Natural killer cell (primary cell): ENCODE data around the gene NFIC. TPM values are rescaled to one million over a fixed set of nuclear protein-coding genes. Genes with fewer than 3 reads are reported as not detected.

Source experiments
- ATAC-seq, 3 donors: fragments of 150-1000 bp in 2 of 3; fragments of 200-7000 bp in 1 of 3; cut with Tn5 transposase; 1 replicate in 1 of 3; 2 replicates in 2 of 3; pipeline ENCODE4 v1.10.0; 2021; ENCODE audit warnings: mild to moderate bottlenecking in 2 of 3, moderate library complexity in 2 of 3
- DNase-seq, 2 donors: peaks; one replicate each; pipeline versions ENCODE4 v3.0.0 to v3.0.0-alpha.2; 2013 to 2021; ENCODE audit warnings: mixed read lengths in 1 of 2
- H3K27ac ChIP-seq: one replicate; pipeline ENCODE4 v1.5.1; 2013; ENCODE audit warnings: mild to moderate bottlenecking, low read length
- H3K27me3 ChIP-seq: one replicate; pipeline ENCODE4 v1.6.1; 2013; ENCODE audit warnings: low read length; ENCODE audit not compliant: control insufficient read depth, insufficient read depth
- H3K36me3 ChIP-seq: one replicate; pipeline ENCODE4 v1.6.1; 2013; ENCODE audit warnings: low read length; ENCODE audit not compliant: control insufficient read depth, insufficient read depth
- H3K4me1 ChIP-seq: one replicate; pipeline ENCODE4 v1.6.1; 2013; ENCODE audit warnings: low read length; ENCODE audit not compliant: control insufficient read depth, insufficient read depth
- H3K4me3 ChIP-seq: one replicate; pipeline ENCODE4 v1.5.1; 2013; ENCODE audit warnings: low read length
- H3K9me3 ChIP-seq: one replicate; pipeline ENCODE4 v1.6.1; 2013; ENCODE audit warnings: low read length; ENCODE audit not compliant: control insufficient read depth, insufficient read depth
- H3K27ac Mint-ChIP-seq, 2 donors: one replicate each; pipeline ENCODE4 v1.8.0; 2022; ENCODE audit warnings: mild to moderate bottlenecking in 2 of 2, mixed read lengths in 2 of 2, moderate library complexity in 1 of 2
- H3K27me3 Mint-ChIP-seq, 2 donors: one replicate each; pipeline ENCODE4 v1.8.0; 2022; ENCODE audit warnings: low read depth in 2 of 2, mixed read lengths in 2 of 2
- H3K36me3 Mint-ChIP-seq: one replicate; pipeline ENCODE4 v1.8.0; 2022; ENCODE audit warnings: mixed read lengths
- H3K4me1 Mint-ChIP-seq, 2 donors: one replicate each; pipeline ENCODE4 v1.8.0; 2022; ENCODE audit warnings: mixed read lengths in 2 of 2
- H3K4me3 Mint-ChIP-seq: one replicate; pipeline ENCODE4 v1.8.0; 2022; ENCODE audit warnings: mild to moderate bottlenecking, moderate library complexity, mixed read lengths
- H3K9me3 Mint-ChIP-seq, 2 donors: one replicate each; pipeline ENCODE4 v1.8.0; 2022; ENCODE audit warnings: mixed read lengths in 2 of 2
- CTCF ChIP-seq: fragments of 200-600 bp; IDR thresholded peaks from one replicate; pipeline ENCODE4 v1.8.0; 2022; ENCODE audit warnings: antibody characterized with exemption
- whole genome bisulfite sequencing: methylation state at CpG from one replicate; pipeline ENCODE4 v1.1.7; 2013; ENCODE audit warnings: missing lambda C conversion rate; ENCODE audit not compliant: insufficient coverage; 5-methylcytosine and 5-hydroxymethylcytosine counted together
- intact Hi-C: fragments of 100-400 bp; cut with micrococcal nuclease; formaldehyde crosslinking; loops from one replicate; pipeline ENCODE4 v1.14.2; 2022
- total RNA-seq, 4 donors: library from RNA; stranded (reverse); fragments of 120-200 nt in 1 of 4; gene quantifications; one replicate each; pipeline versions ENCODE4 v1.2.3 to v1.2.4, GENCODE V29; 2013 to 2022

The NFIC gene
- total RNA-seq, 3 donors from 2014 or later (not counting 1 experiment from before 2014, with no cell fraction given): 18.5 to 22.2 (median 20.6) TPM

- TF ChIP-seq CTCF: no peak
- H3K27me3 Mint-ChIP-seq: no peaks in the 10 kb centered on the region
- no peaks in the 10 kb centered on the region for H3K27me3 ChIP-seq
- peaks cover 25% of the 10 kb centered on the region for H3K4me1 ChIP-seq
- ATAC-seq (peak; percentile 46 to 72 (median 70)), DNase-seq (peak in 1 of 2 donors; percentile 73)
- H3K4me1 Mint-ChIP-seq: peaks cover 11 to 20% of the 10 kb centered on the region in 2 donors
- intact Hi-C loops: no loop called here
- 40% methylated on average over 15 of the region's 15 CpGs for WGBS
- H3K9me3 Mint-ChIP-seq: no peaks in the 10 kb centered on the region
- no peaks in the 10 kb centered on the region for H3K36me3 Mint-ChIP-seq
- H3K36me3 ChIP-seq: peaks cover 7% of the 10 kb centered on the region
- peak overlapping the region; percentile 61 to 63 for H3K27ac Mint-ChIP-seq
- H3K4me3 ChIP-seq: no peak overlapping the region
- no peaks in the 10 kb centered on the region for H3K9me3 ChIP-seq
- peak overlapping the region; percentile 37 for H3K27ac ChIP-seq
- H3K4me3 Mint-ChIP-seq: no peak overlapping the region
Measured at GRCh38 chr19:3516675-3517207, 150.4 kb downstream of the NFIC start.

GRCh38 chr19:3517638-3518037, 151.3 kb downstream of the NFIC start:
- Histone ChIP-seq H3K4me1 (peaks cover 20% of the 10 kb centered on the region), H3K9me3 (no peaks in the 10 kb centered on the region), H3K4me3 (no peak overlapping the region), H3K27me3 (no peaks in the 10 kb centered on the region), H3K36me3 (peaks cover 10% of the 10 kb centered on the region), H3K27ac (no peak overlapping the region)
- no peak for TF ChIP-seq CTCF
- Mint-ChIP-seq H3K27me3 (no peaks in the 10 kb centered on the region), H3K4me1 (peaks cover 15 to 20% of the 10 kb centered on the region in 2 donors), H3K27ac (no peak overlapping the region), H3K9me3 (no peaks in the 10 kb centered on the region), H3K4me3 (no peak overlapping the region), H3K36me3 (no peaks in the 10 kb centered on the region)
- WGBS: 83% methylated on average over 2 of the region's 2 CpGs
- intact Hi-C loops: no loop called here
- no peak for ATAC-seq
- DNase-seq: no peak

- intact Hi-C loops: no loop called here
- H3K27ac Mint-ChIP-seq: no peak overlapping the region
- DNase-seq (no peak), ATAC-seq (no peak)
- H3K27me3 ChIP-seq: no peaks in the 10 kb centered on the region
- no peak overlapping the region for H3K27ac ChIP-seq
- H3K27me3 Mint-ChIP-seq: no peaks in the 10 kb centered on the region
- H3K9me3 ChIP-seq: no peaks in the 10 kb centered on the region
- H3K36me3 ChIP-seq: peaks cover 14% of the 10 kb centered on the region
- H3K4me3 ChIP-seq: no peak overlapping the region
- H3K4me3 Mint-ChIP-seq: no peak overlapping the region
- no peak for TF ChIP-seq CTCF
- no peaks in the 10 kb centered on the region for H3K36me3 Mint-ChIP-seq
- no peaks in the 10 kb centered on the region for H3K9me3 Mint-ChIP-seq
- H3K4me1 Mint-ChIP-seq: peaks cover 15 to 20% of the 10 kb centered on the region in 2 donors
- 95% methylated on average over 10 of the region's 10 CpGs for WGBS
- peaks cover 20% of the 10 kb centered on the region for H3K4me1 ChIP-seq
Measured at GRCh38 chr19:3518255-3518654, 151.9 kb downstream of the NFIC start.

- no peaks in the 10 kb centered on the region for H3K9me3 Mint-ChIP-seq
- ATAC-seq (no peak), DNase-seq (no peak)
- H3K4me3 ChIP-seq: no peak overlapping the region
- H3K27ac ChIP-seq: no peak overlapping the region
- H3K27ac Mint-ChIP-seq: no peak overlapping the region
- H3K36me3 Mint-ChIP-seq: no peaks in the 10 kb centered on the region
- no peaks in the 10 kb centered on the region for H3K9me3 ChIP-seq
- no peaks in the 10 kb centered on the region for H3K27me3 ChIP-seq
- H3K4me1 ChIP-seq: peaks cover 20% of the 10 kb centered on the region
- H3K4me1 Mint-ChIP-seq: peaks cover 15 to 20% of the 10 kb centered on the region in 2 donors
- no peaks in the 10 kb centered on the region for H3K27me3 Mint-ChIP-seq
- intact Hi-C loops: no loop called here
- 95% methylated on average over 2 of the region's 2 CpGs for WGBS
- TF ChIP-seq CTCF: no peak
- peaks cover 17% of the 10 kb centered on the region for H3K36me3 ChIP-seq
- H3K4me3 Mint-ChIP-seq: no peak overlapping the region
Measured at GRCh38 chr19:3518659-3519058, 152.3 kb downstream of the NFIC start.
